Ovary (tissue), 3 donors: ENCODE measurements around the gene SVOPL.

Experiments
- EP300 ChIP-seq: sonication (generic); formaldehyde crosslinking; IDR thresholded peaks from one replicate; pipeline ENCODE4 v1.6.1; 2017; ENCODE audit warnings: antibody characterized with exemption
- POLR2A ChIP-seq: fragments of 450-650 bp; IDR thresholded peaks from one replicate; pipeline ENCODE4 v1.6.1; 2017; ENCODE audit warnings: antibody characterized with exemption, mild to moderate bottlenecking, moderate library complexity
- TF ChIP-seq, protein P1 (sequence below), 3 donors: fragments of 450-650 bp in 2 of 3; fragments of 200-600 bp in 1 of 3; IDR thresholded peaks; one replicate each; pipeline versions ENCODE4 v1.5.1 to v1.8.0; 2016 to 2022; ENCODE audit warnings: antibody characterized with exemption in 3 of 3, mild to moderate bottlenecking in 1 of 3
- donor health status: DM: no; HTN: no; CAD: no.

DNA sequence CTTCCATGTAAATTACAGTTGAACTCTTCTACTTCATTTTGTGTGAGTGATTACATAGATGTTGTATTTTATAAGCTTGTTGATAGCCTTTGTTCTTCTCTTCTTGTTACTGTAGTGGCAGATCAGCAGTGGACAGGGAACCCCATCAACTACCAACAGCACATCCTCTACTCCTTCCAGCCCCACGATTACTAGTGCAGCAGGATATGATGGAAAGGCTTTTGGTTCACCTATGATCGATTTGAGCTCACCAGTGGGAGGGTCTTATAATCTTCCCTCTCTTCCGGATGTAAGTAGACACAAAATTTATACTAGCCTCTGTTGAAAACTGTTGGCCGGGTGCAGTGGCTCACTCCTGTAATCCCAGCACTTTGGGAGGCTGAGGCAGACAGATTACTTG is 130.4 kb downstream of the SVOPL start:
- TF ChIP-seq, protein P1, sequence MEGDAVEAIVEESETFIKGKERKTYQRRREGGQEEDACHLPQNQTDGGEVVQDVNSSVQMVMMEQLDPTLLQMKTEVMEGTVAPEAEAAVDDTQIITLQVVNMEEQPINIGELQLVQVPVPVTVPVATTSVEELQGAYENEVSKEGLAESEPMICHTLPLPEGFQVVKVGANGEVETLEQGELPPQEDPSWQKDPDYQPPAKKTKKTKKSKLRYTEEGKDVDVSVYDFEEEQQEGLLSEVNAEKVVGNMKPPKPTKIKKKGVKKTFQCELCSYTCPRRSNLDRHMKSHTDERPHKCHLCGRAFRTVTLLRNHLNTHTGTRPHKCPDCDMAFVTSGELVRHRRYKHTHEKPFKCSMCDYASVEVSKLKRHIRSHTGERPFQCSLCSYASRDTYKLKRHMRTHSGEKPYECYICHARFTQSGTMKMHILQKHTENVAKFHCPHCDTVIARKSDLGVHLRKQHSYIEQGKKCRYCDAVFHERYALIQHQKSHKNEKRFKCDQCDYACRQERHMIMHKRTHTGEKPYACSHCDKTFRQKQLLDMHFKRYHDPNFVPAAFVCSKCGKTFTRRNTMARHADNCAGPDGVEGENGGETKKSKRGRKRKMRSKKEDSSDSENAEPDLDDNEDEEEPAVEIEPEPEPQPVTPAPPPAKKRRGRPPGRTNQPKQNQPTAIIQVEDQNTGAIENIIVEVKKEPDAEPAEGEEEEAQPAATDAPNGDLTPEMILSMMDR (IDR thresholded peaks at IDR 0.05): no peak
- no peak for TF ChIP-seq POLR2A
- no peak for TF ChIP-seq EP300
